Stomach smooth muscle (tissue), 2 donors: ENCODE results near the gene GFRAL.
A peak's percentile ranks its signal among the peaks of the same experiment; 100 is the strongest.
"Not testable (repeated sequence)": the region's sequence is repeated elsewhere in the genome, so short reads cannot be mapped to it uniquely, and the experiment has no call there.

ENCODE experiments used
- H3K27ac ChIP-seq: one replicate; pipeline ENCODE4 v1.7.0; 2013; ENCODE audit warnings: mild to moderate bottlenecking, low read length, inconsistent platforms
- H3K27me3 ChIP-seq, 2 donors: one replicate each; pipeline ENCODE4 v1.7.0; 2013; ENCODE audit warnings: low read length in 2 of 2; ENCODE audit not compliant: insufficient read depth in 2 of 2, control insufficient read depth in 1 of 2
- H3K36me3 ChIP-seq, 2 donors: one replicate each; pipeline ENCODE4 v1.7.0; 2013; ENCODE audit warnings: low read length in 2 of 2; ENCODE audit not compliant: control insufficient read depth in 2 of 2, insufficient read depth in 2 of 2
- H3K4me1 ChIP-seq: one replicate; pipeline ENCODE4 v1.7.0; 2013; ENCODE audit warnings: low read length; ENCODE audit not compliant: control insufficient read depth, insufficient read depth
- H3K4me3 ChIP-seq, 2 donors: one replicate each; pipeline ENCODE4 v1.7.0; 2013; ENCODE audit warnings: low read length in 2 of 2
- H3K9ac ChIP-seq, 2 donors: one replicate each; pipeline ENCODE4 v1.7.0; 2013; ENCODE audit warnings: low read length in 2 of 2, mild to moderate bottlenecking in 1 of 2
- H3K9me3 ChIP-seq, 2 donors: one replicate each; pipeline ENCODE4 v1.7.0; 2013; ENCODE audit warnings: low read length in 2 of 2; ENCODE audit not compliant: control insufficient read depth in 2 of 2
- donor health status: healthy.
- donor health status: Pancreatic carcinoma.

GFRAL gene, protein sequence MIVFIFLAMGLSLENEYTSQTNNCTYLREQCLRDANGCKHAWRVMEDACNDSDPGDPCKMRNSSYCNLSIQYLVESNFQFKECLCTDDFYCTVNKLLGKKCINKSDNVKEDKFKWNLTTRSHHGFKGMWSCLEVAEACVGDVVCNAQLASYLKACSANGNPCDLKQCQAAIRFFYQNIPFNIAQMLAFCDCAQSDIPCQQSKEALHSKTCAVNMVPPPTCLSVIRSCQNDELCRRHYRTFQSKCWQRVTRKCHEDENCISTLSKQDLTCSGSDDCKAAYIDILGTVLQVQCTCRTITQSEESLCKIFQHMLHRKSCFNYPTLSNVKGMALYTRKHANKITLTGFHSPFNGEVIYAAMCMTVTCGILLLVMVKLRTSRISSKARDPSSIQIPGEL

DNA sequence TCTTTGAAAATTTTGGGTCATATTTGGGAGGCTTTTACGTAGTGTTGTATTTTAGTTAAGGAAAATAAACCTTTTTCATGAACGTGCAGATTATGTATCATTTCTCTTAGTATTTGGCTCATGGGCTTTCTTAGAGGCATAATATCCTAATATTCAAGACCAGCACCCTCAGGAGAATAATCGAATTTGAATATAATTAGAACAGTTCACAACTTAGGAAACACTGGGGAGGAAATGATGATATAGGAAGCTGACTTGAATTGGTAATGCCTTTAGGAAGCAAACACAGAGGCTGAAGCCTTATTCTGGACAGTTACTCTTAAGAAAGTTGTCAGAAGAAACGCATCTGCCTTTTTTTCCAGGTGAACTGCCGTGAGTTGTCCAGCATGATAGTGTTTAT lies at the start of gene GFRAL:
TSS of gene GFRAL (plus strand) at position 301 of the 400 bp plus-strand sequence. CDS start at position 387, 86 bp downstream.
- Histone ChIP-seq H3K4me1 (no peaks in the 10 kb centered on the region), H3K27ac (no peak within 1 kb of the TSS), H3K9ac (no peak within 1 kb of the TSS), H3K9me3 (no peaks in the 10 kb centered on the region), H3K4me3 (no peak within 1 kb of the TSS), H3K36me3 (no peaks in the 10 kb centered on the region), H3K27me3 (no peaks in the 10 kb centered on the region)

DNA sequence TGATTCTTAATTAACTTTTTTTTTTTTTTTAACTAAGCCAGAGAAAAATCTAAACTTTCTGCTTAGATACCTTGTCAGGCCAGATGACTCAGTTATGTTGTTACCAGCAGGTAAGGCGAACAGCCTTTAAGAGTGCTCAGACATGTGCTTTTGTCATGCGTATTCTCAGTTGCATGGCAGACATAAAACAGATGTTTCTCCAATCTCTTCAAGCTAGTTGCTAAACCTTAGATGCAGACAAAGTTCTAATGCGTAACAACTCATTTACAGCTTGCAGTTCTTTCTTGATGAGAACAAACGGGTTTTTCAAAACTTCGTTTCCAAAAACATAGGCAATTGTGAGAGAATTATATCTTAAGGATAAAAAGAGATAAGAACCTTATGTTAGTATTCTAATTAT lies 49.6 kb upstream of the GFRAL start:
- Histone ChIP-seq H3K4me3 (peak overlapping the region in 1 of 2 donors; percentile 57), H3K4me1 (peaks cover 4% of the 10 kb centered on the region), H3K36me3 (no peaks in the 10 kb centered on the region), H3K27ac (no peak overlapping the region), H3K9ac (no peak overlapping the region), H3K27me3 (no peaks in the 10 kb centered on the region), H3K9me3 (no peaks in the 10 kb centered on the region)

DNA sequence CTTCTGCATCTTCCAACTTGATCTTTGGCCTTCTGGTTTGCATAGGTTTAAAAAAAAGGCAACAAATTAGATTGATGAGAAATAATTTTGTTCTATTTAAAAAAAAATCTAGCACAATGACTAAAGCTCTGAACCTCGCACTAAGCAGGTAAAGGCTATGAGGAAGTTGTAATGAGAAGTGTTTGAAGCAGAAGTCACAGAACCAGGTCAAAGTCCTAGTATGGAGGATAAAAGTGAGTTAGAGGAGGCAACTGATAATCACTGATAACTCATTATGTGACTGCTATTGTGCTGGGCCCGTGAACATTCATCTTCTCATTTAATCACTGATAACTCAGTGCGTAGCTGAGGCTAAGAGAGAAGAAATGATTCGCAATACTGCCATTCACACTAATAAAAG lies 46.1 kb upstream of the GFRAL start:
- Histone ChIP-seq H3K27ac (no peak overlapping the region), H3K36me3 (no peaks in the 10 kb centered on the region), H3K4me3 (no peak overlapping the region), H3K9me3 (no peaks in the 10 kb centered on the region), H3K9ac (no peak overlapping the region), H3K27me3 (no peaks in the 10 kb centered on the region), H3K4me1 (peaks cover 4% of the 10 kb centered on the region)

DNA sequence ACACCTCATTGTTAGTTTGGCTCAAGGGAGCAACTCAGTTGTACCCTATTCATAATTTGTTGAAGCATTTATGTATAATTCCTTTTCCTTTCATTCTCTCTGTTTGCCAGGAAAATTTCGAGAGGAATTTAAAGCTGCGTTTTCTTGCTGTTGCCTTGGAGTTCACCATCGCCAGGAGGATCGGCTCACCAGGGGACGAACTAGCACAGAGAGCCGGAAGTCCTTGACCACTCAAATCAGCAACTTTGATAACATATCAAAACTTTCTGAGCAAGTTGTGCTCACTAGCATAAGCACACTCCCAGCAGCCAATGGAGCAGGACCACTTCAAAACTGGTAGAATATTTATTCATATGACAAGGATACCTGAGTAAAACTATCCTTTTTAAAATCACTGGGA lies 45.2 kb upstream of the GFRAL start:
- H3K36me3 ChIP-seq = no peaks in the 10 kb centered on the region
- H3K27ac ChIP-seq = no peak overlapping the region
- peaks cover 2% of the 10 kb centered on the region for H3K4me1 ChIP-seq
- no peak overlapping the region for H3K4me3 ChIP-seq
- no peak overlapping the region for H3K9ac ChIP-seq
- no peaks in the 10 kb centered on the region for H3K9me3 ChIP-seq
- H3K27me3 ChIP-seq = no peaks in the 10 kb centered on the region

DNA sequence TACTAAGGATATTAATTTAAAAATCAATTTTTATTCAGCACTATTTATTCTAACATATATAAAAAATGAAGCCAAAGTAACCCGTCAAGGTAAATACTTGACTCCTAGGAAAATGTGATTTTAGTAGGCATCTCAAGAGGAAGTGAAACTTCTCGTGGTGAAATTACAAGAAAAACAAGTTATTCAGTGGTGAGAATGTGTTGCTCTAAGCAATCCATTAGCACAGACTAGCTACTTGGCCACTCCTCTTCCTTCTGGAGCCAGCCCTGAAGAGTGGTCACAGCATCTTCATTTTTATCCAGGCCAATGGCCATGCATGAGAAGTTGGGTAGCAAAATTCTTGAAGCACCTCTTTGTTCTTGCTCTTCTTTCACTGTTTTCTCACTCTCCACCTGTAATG lies 40.4 kb upstream of the GFRAL start:
- Histone ChIP-seq H3K36me3 (no peaks in the 10 kb centered on the region), H3K9ac (no peak overlapping the region), H3K4me1 (no peaks in the 10 kb centered on the region), H3K27ac (no peak overlapping the region), H3K9me3 (no peaks in the 10 kb centered on the region), H3K4me3 (no peak overlapping the region), H3K27me3 (no peaks in the 10 kb centered on the region)

DNA sequence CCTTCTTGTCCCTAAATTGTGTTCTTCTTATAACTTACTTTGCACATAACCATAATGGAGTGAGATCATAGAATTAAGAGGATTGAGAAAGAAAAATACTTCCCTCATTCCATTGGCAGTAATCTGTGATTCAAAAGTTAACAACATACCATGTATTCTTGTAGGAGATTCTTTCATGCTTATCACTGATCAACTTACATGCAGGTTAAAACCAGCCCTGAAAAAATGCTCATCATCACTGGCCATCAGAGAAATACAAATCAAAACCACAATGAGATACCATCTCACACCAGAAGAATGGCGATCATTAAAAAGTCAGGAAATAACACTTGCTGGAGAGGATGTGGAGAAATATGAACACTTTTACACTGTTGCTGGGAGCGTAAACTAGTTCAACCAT lies 36.5 kb upstream of the GFRAL start:
- H3K4me1 ChIP-seq = no peaks in the 10 kb centered on the region
- no peak overlapping the region for H3K4me3 ChIP-seq
- H3K27me3 ChIP-seq = no peaks in the 10 kb centered on the region
- H3K27ac ChIP-seq = no peak overlapping the region
- no peak overlapping the region for H3K9ac ChIP-seq
- no peaks in the 10 kb centered on the region for H3K9me3 ChIP-seq
- H3K36me3 ChIP-seq = no peaks in the 10 kb centered on the region

DNA sequence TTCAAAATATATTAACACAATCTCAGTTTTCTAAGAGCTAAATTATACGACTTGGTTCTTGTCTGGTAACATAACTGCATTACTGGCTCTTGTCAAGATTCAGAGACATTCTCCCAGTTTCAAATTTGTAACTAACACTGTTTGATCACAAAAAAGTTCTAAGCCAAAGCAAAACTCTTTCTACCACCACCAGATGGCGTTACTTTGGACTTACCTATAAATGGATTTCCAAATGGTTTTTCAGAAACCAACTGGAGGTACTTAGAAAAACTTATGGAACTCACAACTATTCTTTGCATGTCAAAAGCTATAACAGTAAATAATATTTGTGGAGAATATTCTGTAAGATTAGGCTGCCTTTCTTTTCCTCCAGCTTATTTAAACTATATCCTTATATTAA lies 34.2 kb upstream of the GFRAL start:
- H3K9ac ChIP-seq = no peak overlapping the region
- no peaks in the 10 kb centered on the region for H3K36me3 ChIP-seq
- H3K27me3 ChIP-seq = no peaks in the 10 kb centered on the region
- H3K4me1 ChIP-seq = no peaks in the 10 kb centered on the region
- H3K27ac ChIP-seq = no peak overlapping the region
- no peak overlapping the region for H3K4me3 ChIP-seq
- peaks cover 0 to 3% of the 10 kb centered on the region in 2 donors for H3K9me3 ChIP-seq

DNA sequence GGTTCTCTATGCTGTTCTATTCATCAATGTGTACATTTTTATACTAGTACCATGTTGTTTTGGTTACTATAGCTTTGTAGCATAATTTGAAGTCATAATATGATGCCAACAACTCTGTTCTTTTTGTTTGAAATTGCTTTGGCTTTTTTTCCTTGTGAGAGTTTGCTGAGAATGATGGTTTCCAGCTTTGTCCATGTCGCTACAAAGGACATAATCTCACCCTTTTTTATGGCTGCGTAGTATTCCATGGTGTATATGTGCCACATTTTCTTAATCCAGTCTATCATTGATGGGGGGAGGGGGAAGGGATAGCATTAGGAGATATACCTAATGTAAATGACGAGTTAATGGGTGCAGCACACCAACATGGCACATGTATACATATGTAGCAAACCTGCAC lies 30.1 kb upstream of the GFRAL start:
- H3K9me3 ChIP-seq, H3K27ac ChIP-seq, H3K27me3 ChIP-seq, H3K36me3 ChIP-seq, H3K9ac ChIP-seq, H3K4me3 ChIP-seq, H3K4me1 ChIP-seq: not testable (repeated sequence)

DNA sequence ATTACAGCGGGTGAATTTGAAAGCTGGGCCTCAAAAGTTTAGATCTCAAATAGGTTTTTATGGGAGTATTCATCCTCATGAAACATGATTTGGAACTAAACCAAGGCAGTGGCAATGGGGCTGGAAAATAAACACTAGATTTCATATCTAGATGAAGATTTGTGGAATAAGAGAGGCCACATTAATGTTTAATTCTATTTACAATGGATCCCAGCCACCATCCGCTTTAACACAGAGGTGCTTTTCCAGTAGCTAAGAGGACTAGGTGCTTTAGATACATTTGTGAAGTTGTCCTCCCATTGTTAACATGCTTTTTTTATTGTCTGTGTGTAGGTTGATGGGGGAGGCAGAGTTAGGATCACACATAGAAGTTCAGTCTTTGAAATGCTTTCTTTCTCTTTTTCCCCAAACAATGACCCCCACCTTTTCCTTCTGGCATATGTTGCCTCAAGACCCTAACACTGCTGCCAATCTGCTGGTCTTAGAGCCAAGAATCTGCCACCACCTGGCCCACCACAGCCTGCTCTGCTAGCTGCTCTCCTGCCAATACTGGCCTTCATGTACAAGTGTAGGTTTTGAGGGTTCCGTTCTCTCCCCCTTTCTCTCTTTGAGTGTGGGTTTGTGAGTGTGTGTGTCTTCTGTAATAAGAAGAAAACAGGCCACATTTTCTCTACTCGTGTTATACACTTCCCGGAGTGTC lies 27.8 kb upstream of the GFRAL start:
- no peak overlapping the region for H3K4me3 ChIP-seq
- no peaks in the 10 kb centered on the region for H3K36me3 ChIP-seq
- no peak overlapping the region for H3K9ac ChIP-seq
- no peaks in the 10 kb centered on the region for H3K4me1 ChIP-seq
- H3K27me3 ChIP-seq = no peaks in the 10 kb centered on the region
- H3K9me3 ChIP-seq = peaks cover 0 to 3% of the 10 kb centered on the region in 2 donors
- H3K27ac ChIP-seq = no peak overlapping the region

DNA sequence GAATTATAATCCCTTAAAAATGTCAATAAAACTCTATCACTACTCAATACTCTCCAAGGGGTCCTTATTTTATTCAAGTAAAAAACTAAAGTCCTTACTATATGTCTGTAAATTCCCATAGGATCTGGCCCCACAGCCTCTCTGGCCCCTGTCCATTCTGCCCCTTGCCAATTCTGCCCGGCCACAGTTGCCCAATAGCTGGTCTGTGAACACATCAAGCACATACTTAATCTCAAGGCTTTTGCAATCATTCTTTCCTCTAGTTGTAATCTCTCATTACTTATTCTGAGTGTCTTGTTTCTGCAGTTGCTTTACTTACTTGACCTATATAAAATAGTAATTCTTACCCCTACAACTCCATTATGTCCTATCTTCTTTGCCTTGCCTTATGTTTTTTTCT lies 22.5 kb upstream of the GFRAL start:
- H3K27ac ChIP-seq = no peak overlapping the region
- H3K27me3 ChIP-seq = no peaks in the 10 kb centered on the region
- H3K9ac ChIP-seq = no peak overlapping the region
- H3K4me3 ChIP-seq = no peak overlapping the region
- no peaks in the 10 kb centered on the region for H3K4me1 ChIP-seq
- peaks cover 3% of the 10 kb centered on the region in 2 donors for H3K9me3 ChIP-seq
- H3K36me3 ChIP-seq = no peaks in the 10 kb centered on the region
